HEK293T (cell line): ENCODE data around the gene SLC38A6.
A peak's percentile ranks its signal among the peaks of the same experiment; 100 is the strongest.

Experiments used
- CTCF ChIA-PET: fragments of 350-600 bp; formaldehyde crosslinking; extraction: SDS; loops from one replicate; lab custom pipeline; 2021; ENCODE audit warnings: antibody characterized with exemption, inconsistent platforms; lab: Yijun Ruan, JAX
- POLR2A ChIA-PET: fragments of 350-600 bp; formaldehyde crosslinking; extraction: SDS; loops from one replicate; lab custom pipeline; 2020; ENCODE audit warnings: antibody characterized with exemption, inconsistent platforms; lab: Yijun Ruan, JAX
- DNase-seq: peaks from one replicate; pipeline ENCODE4 v3.0.0; 2012; ENCODE audit warnings: mixed read lengths; ENCODE audit errors: extremely low spot score
- ARNT ChIP-seq: fragments of 450-650 bp; IDR thresholded peaks from 2 replicates; pipeline ENCODE4 v1.6.1; 2017; ENCODE audit warnings: mild to moderate bottlenecking
- BHLHE40 ChIP-seq: fragments of 450-650 bp; IDR thresholded peaks from 2 replicates; pipeline ENCODE4 v1.6.1; 2016; ENCODE audit warnings: mild to moderate bottlenecking, moderate library complexity, borderline replicate concordance
- CTBP1 ChIP-seq: fragments of 450-650 bp; IDR thresholded peaks from 2 replicates; pipeline ENCODE4 v1.6.1; 2016; ENCODE audit warnings: borderline replicate concordance
- ELF4 ChIP-seq: fragments of 450-650 bp; IDR thresholded peaks from 2 replicates; pipeline ENCODE4 v1.6.1; 2017; ENCODE audit warnings: antibody characterized with exemption
- FOXA1 ChIP-seq: fragments of 450-650 bp; IDR thresholded peaks from 2 replicates; pipeline ENCODE4 v1.6.1; 2016; ENCODE audit warnings: mild to moderate bottlenecking
- FOXK2 ChIP-seq: fragments of 450-650 bp; IDR thresholded peaks from 2 replicates; pipeline ENCODE4 v1.6.1; 2016; ENCODE audit warnings: mild to moderate bottlenecking
- FOXM1 ChIP-seq: fragments of 450-650 bp; IDR thresholded peaks from 2 replicates; pipeline ENCODE4 v1.6.1; 2017; ENCODE audit warnings: mild to moderate bottlenecking, borderline replicate concordance
- HDGF ChIP-seq: fragments of 450-650 bp; IDR thresholded peaks from 2 replicates; pipeline ENCODE4 v1.6.1; 2017; ENCODE audit warnings: antibody characterized with exemption, borderline replicate concordance
- L3MBTL2 ChIP-seq: fragments of 450-650 bp; conservative IDR thresholded peaks from 2 replicates; pipeline ENCODE4 v1.6.1; 2016; ENCODE audit warnings: mild to moderate bottlenecking
- LEF1 ChIP-seq: fragments of 450-650 bp; IDR thresholded peaks from 2 replicates; pipeline ENCODE4 v1.6.1; 2017; ENCODE audit warnings: mild to moderate bottlenecking, borderline replicate concordance
- NFRKB ChIP-seq: fragments of 450-650 bp; IDR thresholded peaks from 2 replicates; pipeline ENCODE4 v1.6.1; 2016; ENCODE audit warnings: mild to moderate bottlenecking, moderate library complexity
- PKNOX1 ChIP-seq: fragments of 450-650 bp; IDR thresholded peaks from 2 replicates; pipeline ENCODE4 v1.6.1; 2016
- SP1 ChIP-seq: fragments of 450-650 bp; IDR thresholded peaks from 2 replicates; pipeline ENCODE4 v1.6.1; 2017
- SUZ12 ChIP-seq: fragments of 450-650 bp; IDR thresholded peaks from 2 replicates; pipeline ENCODE4 v1.6.1; 2016; ENCODE audit warnings: mild to moderate bottlenecking
- TARDBP ChIP-seq: fragments of 450-650 bp; IDR thresholded peaks from 2 replicates; pipeline ENCODE4 v1.6.1; 2016
- ZNF384 ChIP-seq: fragments of 450-650 bp; IDR thresholded peaks from 2 replicates; pipeline ENCODE4 v1.6.1; 2016

Gene SLC38A6

GRCh38 chr14:60951776-60952435 lies 29.1 kb upstream of the SLC38A6 start:
- DNase-seq = no peak
- ChIA-PET POLR2A (interaction anchor here (0.8 kb wide), 1 partner anchor 29 kb away, joined by 3 read pairs; the partner anchor contains the start of genes SLC38A6 and TRMT5), CTCF (no interaction called here)
- TF ChIP-seq CTBP1 = no peak

- no peak for DNase-seq
- CTCF ChIA-PET = no interaction called here
- POLR2A ChIA-PET = no interaction called here
- TF ChIP-seq FOXA1 (no peak), ZNF384 (no peak), FOXM1 (no peak)
Observed at GRCh38 chr14:60956202-60956601, 24.8 kb upstream of the SLC38A6 start.

GRCh38 chr14:60956632-60957031 lies 24.4 kb upstream of the SLC38A6 start:
- ChIA-PET POLR2A (no interaction called here), CTCF (no interaction called here)
- TF ChIP-seq L3MBTL2 (no peak), FOXK2 (no peak), HDGF (no peak), NFRKB (no peak)
- no peak for DNase-seq

GRCh38 chr14:60958146-60958545 lies 22.9 kb upstream of the SLC38A6 start:
- POLR2A ChIA-PET = no interaction called here
- no peak for TF ChIP-seq FOXK2
- no peak for TF ChIP-seq ZNF384
- no peak for TF ChIP-seq BHLHE40
- TF ChIP-seq SP1 = no peak
- no peak for TF ChIP-seq FOXM1
- no peak for TF ChIP-seq FOXA1
- CTCF ChIA-PET = no interaction called here
- DNase-seq = no peak

- TF ChIP-seq PKNOX1 (peak; percentile 54; the same call in 1 of the 2 replicates), ARNT (no peak), HDGF (no peak), CTBP1 (no peak), ELF4 (no peak), SP1 (no peak), FOXK2 (no peak), SUZ12 (no peak), LEF1 (no peak)
- DNase-seq = no peak
- CTCF ChIA-PET = no interaction called here
- POLR2A ChIA-PET = interaction anchor here (1.4 kb wide), 1 partner anchor 17 kb away, joined by 9 read pairs; the partner anchor contains the start of genes SLC38A6 and TRMT5
Observed at GRCh38 chr14:60963761-60964160, 17.3 kb upstream of the SLC38A6 start.

GRCh38 chr14:60964904-60965303 lies 16.1 kb upstream of the SLC38A6 start:
- CTCF ChIA-PET = no interaction called here
- POLR2A ChIA-PET = interaction anchor here (1.8 kb wide), 1 partner anchor 16 kb away, joined by 12 read pairs; the partner anchor contains the start of genes SLC38A6 and TRMT5

GRCh38 chr14:60965402-60965801 lies 15.6 kb upstream of the SLC38A6 start:
- no peak for DNase-seq
- ChIA-PET POLR2A (interaction anchor here (1.8 kb wide), 1 partner anchor 15 kb away, joined by 12 read pairs; the partner anchor contains the start of genes SLC38A6 and TRMT5), CTCF (no interaction called here)
- TF ChIP-seq CTBP1 (no peak), TARDBP (no peak), LEF1 (no peak), ARNT (no peak), L3MBTL2 (no peak), SP1 (no peak), NFRKB (no peak), ZNF384 (no peak), FOXK2 (no peak), SUZ12 (no peak), PKNOX1 (no peak), BHLHE40 (no peak), HDGF (no peak), FOXA1 (no peak), FOXM1 (no peak), ELF4 (no peak)

More at GRCh38 chr14:60964904-60965303, 16.1 kb upstream of the SLC38A6 start:
- no peak for TF ChIP-seq PKNOX1
- no peak for TF ChIP-seq L3MBTL2
- no peak for TF ChIP-seq FOXK2
- no peak for TF ChIP-seq SUZ12
- TF ChIP-seq NFRKB = no peak
- no peak for TF ChIP-seq FOXM1
- no peak for TF ChIP-seq ELF4
- no peak for TF ChIP-seq SP1
- TF ChIP-seq HDGF = no peak
- no peak for TF ChIP-seq TARDBP
- TF ChIP-seq ARNT = no peak
- no peak for TF ChIP-seq ZNF384
- TF ChIP-seq FOXA1 = no peak
- TF ChIP-seq BHLHE40 = no peak
- TF ChIP-seq LEF1 = no peak
- TF ChIP-seq CTBP1 = no peak
- DNase-seq = no peak
